ENCODE data around the gene PSME3IP1. TPM values are rescaled to one million over a fixed set of nuclear protein-coding genes. Genes with fewer than 3 reads are reported as not detected.

Gene PSME3IP1
- total and polyA plus RNA-seq, 9 of the 15 experiments (the other 6 are each of a cell fraction or from before 2014, with no cell fraction given) = 63.8 to 187 (median 142) TPM

GRCh38 chr16:57185945-57186871 lies at the start of gene PSME3IP1, which contains the start of gene RSPRY1 (continued):
- peak; percentile 72 for TF ChIP-seq NKRF (IDR thresholded peaks at IDR 0.05; ENCODE audit: borderline replicate concordance)
- no peak for TF ChIP-seq PYGO2 (tag; IDR thresholded peaks at IDR 0.05)
- peak; percentile 57; the same call in 1 of the 2 replicates for TF ChIP-seq MAX (CRISPR knock-in tag; IDR thresholded peaks at IDR 0.05)
- TF ChIP-seq ZNF274 (IDR thresholded peaks at IDR 0.05; ENCODE audit: borderline replicate concordance, low read depth, low read length) = no peak
- no peak for TF ChIP-seq SMC3 (conservative IDR thresholded peaks at IDR 0.05; ENCODE audit: insufficient read depth, low read depth, low read length)
- peak; percentile 97 for TF ChIP-seq GABPA (tag; conservative IDR thresholded peaks at IDR 0.05; ENCODE audit: low read depth)
- TF ChIP-seq ZNF609 (CRISPR knock-in tag; IDR thresholded peaks at IDR 0.05; ENCODE audit: borderline replicate concordance) = no peak
- TF ChIP-seq UBTF (IDR thresholded peaks at IDR 0.05; ENCODE audit: borderline replicate concordance in 1 of 2, low read depth in 2 of 2, low read length in 2 of 2) = peak in 1 of 2 experiments; percentile 40; a peak in 1 of 4 replicates
- no peak for TF ChIP-seq WHSC1 (IDR thresholded peaks at IDR 0.05; ENCODE audit: low read length)
- no peak for TF ChIP-seq EWSR1 (IDR thresholded peaks at IDR 0.05; ENCODE audit: borderline replicate concordance, low read depth, partially characterized antibody)
- TF ChIP-seq ZNF143 (CRISPR knock-in tag; IDR thresholded peaks at IDR 0.05) = no peak
- TF ChIP-seq IRF2 (CRISPR knock-in tag; IDR thresholded peaks at IDR 0.05) = no peak
- TF ChIP-seq USF1 (CRISPR knock-in tag; IDR thresholded peaks at IDR 0.05) = peak; percentile 94
- 0 out of 2 replicates have a peak, but pooled peaks have one; percentile 32 for TF ChIP-seq KDM2B (CRISPR knock-in tag; IDR thresholded peaks at IDR 0.05)

All from K562 (cell line).